GM18517 (cell line): ENCODE measurements around the gene YBEY.

Experiments
- ATAC-seq: cut with Tn5 transposase; IDR thresholded peaks from one replicate; pipeline ENCODE4 v1.9.1; 2021; ENCODE audit warnings: mild to moderate bottlenecking, moderate library complexity; ENCODE audit not compliant: unreplicated experiment

Gene YBEY

GRCh38 chr21:46325073-46325912 is 39.2 kb downstream of the YBEY start:
- ATAC-seq = no peak

- no peak for ATAC-seq
These were observed 40.1 kb downstream of the YBEY start for GRCh38 chr21:46326110-46326703.

GRCh38 chr21:46327711-46328110 is 41.6 kb downstream of the YBEY start:
- no peak for ATAC-seq

- ATAC-seq = no peak
These were observed 42.0 kb downstream of the YBEY start for GRCh38 chr21:46328151-46328550.

- ATAC-seq = no peak
These were observed 43.7 kb downstream of the YBEY start for GRCh38 chr21:46329796-46330195.

GRCh38 chr21:46334351-46335140 is 48.4 kb downstream of the YBEY start:
- ATAC-seq = no peak

- no peak for ATAC-seq
These were observed 50.5 kb downstream of the YBEY start for GRCh38 chr21:46336603-46337002.

- no peak for ATAC-seq
These were observed 54.9 kb downstream of the YBEY start for GRCh38 chr21:46340998-46341397.

- ATAC-seq = no peak
These were observed 58.2 kb downstream of the YBEY start for GRCh38 chr21:46344219-46344915.

GRCh38 chr21:46345861-46346260 is 59.7 kb downstream of the YBEY start:
- ATAC-seq = no peak

GRCh38 chr21:46346296-46347202 is 60.4 kb downstream of the YBEY start:
- ATAC-seq = no peak

- no peak for ATAC-seq
These were observed 61.0 kb downstream of the YBEY start for GRCh38 chr21:46347203-46347550.
